Astrocyte (in vitro differentiated cells and primary cell): ENCODE measurements around the gene ZC3H12C.

Experiments
- EZH2 ChIP-seq: IDR thresholded peaks from 2 replicates; pipeline ENCODE4 v1.6.1; 2012; ENCODE audit warnings: mild to moderate bottlenecking, low read length, inconsistent platforms; ENCODE audit not compliant: insufficient read depth
- TF ChIP-seq, protein P1 (sequence below): IDR thresholded peaks from 2 replicates; pipeline ENCODE4 v1.5.1; 2011; ENCODE audit warnings: low read depth, mild to moderate bottlenecking, inconsistent platforms, low read length, moderate library complexity; ENCODE audit not compliant: insufficient read depth

GRCh38 chr11:110070176-110070575 lies 23.0 kb upstream of the ZC3H12C start:
- no peak for TF ChIP-seq EZH2
- TF ChIP-seq, protein P1, sequence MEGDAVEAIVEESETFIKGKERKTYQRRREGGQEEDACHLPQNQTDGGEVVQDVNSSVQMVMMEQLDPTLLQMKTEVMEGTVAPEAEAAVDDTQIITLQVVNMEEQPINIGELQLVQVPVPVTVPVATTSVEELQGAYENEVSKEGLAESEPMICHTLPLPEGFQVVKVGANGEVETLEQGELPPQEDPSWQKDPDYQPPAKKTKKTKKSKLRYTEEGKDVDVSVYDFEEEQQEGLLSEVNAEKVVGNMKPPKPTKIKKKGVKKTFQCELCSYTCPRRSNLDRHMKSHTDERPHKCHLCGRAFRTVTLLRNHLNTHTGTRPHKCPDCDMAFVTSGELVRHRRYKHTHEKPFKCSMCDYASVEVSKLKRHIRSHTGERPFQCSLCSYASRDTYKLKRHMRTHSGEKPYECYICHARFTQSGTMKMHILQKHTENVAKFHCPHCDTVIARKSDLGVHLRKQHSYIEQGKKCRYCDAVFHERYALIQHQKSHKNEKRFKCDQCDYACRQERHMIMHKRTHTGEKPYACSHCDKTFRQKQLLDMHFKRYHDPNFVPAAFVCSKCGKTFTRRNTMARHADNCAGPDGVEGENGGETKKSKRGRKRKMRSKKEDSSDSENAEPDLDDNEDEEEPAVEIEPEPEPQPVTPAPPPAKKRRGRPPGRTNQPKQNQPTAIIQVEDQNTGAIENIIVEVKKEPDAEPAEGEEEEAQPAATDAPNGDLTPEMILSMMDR, result no peak
